ENCODE data around the gene GOLPH3. TPM values are rescaled to one million over a fixed set of nuclear protein-coding genes. Genes with fewer than 3 reads are reported as not detected.

The GOLPH3 gene
- polyA plus RNA-seq, 1 donor (not counting 4 experiments of a cell fraction or from before 2014, with no cell fraction given): 42.0 TPM

GRCh38 chr5:32170303-32171151, 3.6 kb downstream of the GOLPH3 start:
- TF ChIP-seq EZH2 (IDR thresholded peaks at IDR 0.05; ENCODE audit: low read length): no peak
- TF ChIP-seq, protein P1, sequence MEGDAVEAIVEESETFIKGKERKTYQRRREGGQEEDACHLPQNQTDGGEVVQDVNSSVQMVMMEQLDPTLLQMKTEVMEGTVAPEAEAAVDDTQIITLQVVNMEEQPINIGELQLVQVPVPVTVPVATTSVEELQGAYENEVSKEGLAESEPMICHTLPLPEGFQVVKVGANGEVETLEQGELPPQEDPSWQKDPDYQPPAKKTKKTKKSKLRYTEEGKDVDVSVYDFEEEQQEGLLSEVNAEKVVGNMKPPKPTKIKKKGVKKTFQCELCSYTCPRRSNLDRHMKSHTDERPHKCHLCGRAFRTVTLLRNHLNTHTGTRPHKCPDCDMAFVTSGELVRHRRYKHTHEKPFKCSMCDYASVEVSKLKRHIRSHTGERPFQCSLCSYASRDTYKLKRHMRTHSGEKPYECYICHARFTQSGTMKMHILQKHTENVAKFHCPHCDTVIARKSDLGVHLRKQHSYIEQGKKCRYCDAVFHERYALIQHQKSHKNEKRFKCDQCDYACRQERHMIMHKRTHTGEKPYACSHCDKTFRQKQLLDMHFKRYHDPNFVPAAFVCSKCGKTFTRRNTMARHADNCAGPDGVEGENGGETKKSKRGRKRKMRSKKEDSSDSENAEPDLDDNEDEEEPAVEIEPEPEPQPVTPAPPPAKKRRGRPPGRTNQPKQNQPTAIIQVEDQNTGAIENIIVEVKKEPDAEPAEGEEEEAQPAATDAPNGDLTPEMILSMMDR (optimal IDR thresholded peaks at IDR 0.05 in 1 of 3, IDR thresholded peaks at IDR 0.05 in 1 of 3, conservative IDR thresholded peaks at IDR 0.05 in 1 of 3; ENCODE audit: extremely low read depth in 1 of 3, insufficient read depth in 2 of 3, low read length in 3 of 3): no peak
- Histone ChIP-seq H3K9ac (ENCODE audit: control insufficient read depth, extremely low read depth, insufficient read depth, low read length) (no peak overlapping the region), H3K4me3 (ENCODE audit: control insufficient read depth in 2 of 3, extremely low read depth in 1 of 3, insufficient read depth in 2 of 3, low read depth in 1 of 3, low read length in 3 of 3) (no peak overlapping the region), H2AFZ (ENCODE audit: control insufficient read depth, low read length) (no peak overlapping the region), H4K20me1 (ENCODE audit: control insufficient read depth, extremely low read depth, insufficient read depth, low read length) (peaks cover 3% of the 10 kb centered on the region), H3K27me3 (ENCODE audit: control insufficient read depth, extremely low read depth, insufficient read depth, low read length) (no peaks in the 10 kb centered on the region), H3K4me1 (ENCODE audit: control insufficient read depth, extremely low read depth, insufficient read depth, low read length) (peaks cover 7% of the 10 kb centered on the region), H3K27ac (ENCODE audit: control insufficient read depth, insufficient read depth, low read length) (no peak overlapping the region), H3K9me1 (ENCODE audit: control insufficient read depth, extremely low read depth, insufficient read depth, low read length) (no peaks in the 10 kb centered on the region), H3K36me3 (ENCODE audit: control insufficient read depth in 2 of 2, extremely low read depth in 1 of 2, insufficient read depth in 2 of 2, low read length in 2 of 2) (peaks cover 4 to 19% of the 10 kb centered on the region in 2 experiments), H3K4me2 (ENCODE audit: control insufficient read depth, extremely low read depth, insufficient read depth, low read depth, low read length) (no peak overlapping the region), H3K9me3 (ENCODE audit: control insufficient read depth, low read depth, low read length) (no peaks in the 10 kb centered on the region), H3K79me2 (ENCODE audit: control insufficient read depth, insufficient read depth, low read length) (peaks cover 87% of the 10 kb centered on the region)
- FAIRE-seq: no peak
- dilution Hi-C loops (cut with MboI; ENCODE audit: extremely low pct_ligation_motif_present, low sequenced_read_pairs): no loop called here
- DNase-seq (ENCODE audit: low read depth, low spot score): no peak

- H3K27ac ChIP-seq (ENCODE audit: control insufficient read depth, insufficient read depth, low read length): no peak overlapping the region
- H3K4me1 ChIP-seq (ENCODE audit: control insufficient read depth, extremely low read depth, insufficient read depth, low read length): peaks cover 3% of the 10 kb centered on the region
- peaks cover 3% of the 10 kb centered on the region for H4K20me1 ChIP-seq (ENCODE audit: control insufficient read depth, extremely low read depth, insufficient read depth, low read length)
- TF ChIP-seq, protein P1 (optimal IDR thresholded peaks at IDR 0.05 in 1 of 3, IDR thresholded peaks at IDR 0.05 in 1 of 3, conservative IDR thresholded peaks at IDR 0.05 in 1 of 3; ENCODE audit: extremely low read depth in 1 of 3, insufficient read depth in 2 of 3, low read length in 3 of 3): no peak
- TF ChIP-seq EZH2 (IDR thresholded peaks at IDR 0.05; ENCODE audit: low read length): no peak
- FAIRE-seq (no peak), DNase-seq (ENCODE audit: low read depth, low spot score) (no peak)
- no peaks in the 10 kb centered on the region for H3K9me1 ChIP-seq (ENCODE audit: control insufficient read depth, extremely low read depth, insufficient read depth, low read length)
- H2AFZ ChIP-seq (ENCODE audit: control insufficient read depth, low read length): no peak overlapping the region
- H3K9me3 ChIP-seq (ENCODE audit: control insufficient read depth, low read depth, low read length): no peaks in the 10 kb centered on the region
- H3K36me3 ChIP-seq (ENCODE audit: control insufficient read depth in 2 of 2, extremely low read depth in 1 of 2, insufficient read depth in 2 of 2, low read length in 2 of 2): peaks cover 4 to 19% of the 10 kb centered on the region in 2 experiments
- H3K27me3 ChIP-seq (ENCODE audit: control insufficient read depth, extremely low read depth, insufficient read depth, low read length): no peaks in the 10 kb centered on the region
- peaks cover 98% of the 10 kb centered on the region for H3K79me2 ChIP-seq (ENCODE audit: control insufficient read depth, insufficient read depth, low read length)
- dilution Hi-C loops (cut with MboI; ENCODE audit: extremely low pct_ligation_motif_present, low sequenced_read_pairs): no loop called here
- no peak overlapping the region for H3K4me3 ChIP-seq (ENCODE audit: control insufficient read depth in 2 of 3, extremely low read depth in 1 of 3, insufficient read depth in 2 of 3, low read depth in 1 of 3, low read length in 3 of 3)
- no peak overlapping the region for H3K9ac ChIP-seq (ENCODE audit: control insufficient read depth, extremely low read depth, insufficient read depth, low read length)
- no peak overlapping the region for H3K4me2 ChIP-seq (ENCODE audit: control insufficient read depth, extremely low read depth, insufficient read depth, low read depth, low read length)
Measured at GRCh38 chr5:32168460-32169033, 5.6 kb downstream of the GOLPH3 start.
